A673 (cell line): ENCODE data around the gene PCSK1N.

Experiments
- CTCF ChIP-seq: fragments of 300-800, 200-600 bp; sonication (generic); conservative IDR thresholded peaks from 2 replicates; pipeline ENCODE4 v1.5.1; 2017; ENCODE audit warnings: low read depth, mild to moderate bottlenecking, antibody characterized with exemption, low read length, moderate library complexity, mixed read lengths
- EZH2 ChIP-seq: fragments of 200-600 bp; sonication (generic); IDR thresholded peaks from 2 replicates; pipeline ENCODE4 v1.6.1; 2017; ENCODE audit warnings: borderline replicate concordance, low read depth, mild to moderate bottlenecking, mixed read lengths, antibody characterized with exemption, low read length; ENCODE audit not compliant: poor library complexity, severe bottlenecking

- TF ChIP-seq CTCF (no peak), EZH2 (no peak)
Observed at GRCh38 chrX:48835524-48836329, at the start of gene PCSK1N.
